GOT3 (cell line): Measurements from ENCODE around the gene PDE1C.

Experiments used
- DNase-seq: peaks from one replicate; lab custom pipeline; 2025; ENCODE audit warnings: mixed read lengths; lab: John Stamatoyannopoulos, UW

PDE1C gene

GRCh38 chr7:32074787-32075585 lies 4.8 kb upstream of the PDE1C start:
- no peak for DNase-seq

- no peak for DNase-seq
Observed at GRCh38 chr7:32073533-32073932, 3.3 kb upstream of the PDE1C start.

- DNase-seq, result no peak
Observed at GRCh38 chr7:32072397-32072796, 2.2 kb upstream of the PDE1C start.

GRCh38 chr7:32071466-32072091 lies 1.4 kb upstream of the PDE1C start:
- no peak for DNase-seq

- DNase-seq, result no peak
Observed at GRCh38 chr7:32070051-32070405, 179 bp downstream of the PDE1C start.

- DNase-seq, result no peak
Observed at GRCh38 chr7:32069116-32069650, 1.0 kb downstream of the PDE1C start.

GRCh38 chr7:32068411-32069101 lies 1.7 kb downstream of the PDE1C start:
- no peak for DNase-seq

- no peak for DNase-seq
Observed at GRCh38 chr7:32066441-32066840, 3.8 kb downstream of the PDE1C start.

- no peak for DNase-seq
Observed at GRCh38 chr7:32063614-32064013, 6.6 kb downstream of the PDE1C start.

- DNase-seq, result no peak
Observed at GRCh38 chr7:32062150-32062549, 8.1 kb downstream of the PDE1C start.

GRCh38 chr7:32061346-32061745 lies 8.9 kb downstream of the PDE1C start:
- no peak for DNase-seq

GRCh38 chr7:32059289-32060011 lies 10.8 kb downstream of the PDE1C start:
- no peak for DNase-seq

- no peak for DNase-seq
Observed at GRCh38 chr7:32058002-32058401, 12.2 kb downstream of the PDE1C start.

GRCh38 chr7:32056767-32057166 lies 13.4 kb downstream of the PDE1C start:
- no peak for DNase-seq

- no peak for DNase-seq
Observed at GRCh38 chr7:32053204-32053603, 17.0 kb downstream of the PDE1C start.

- no peak for DNase-seq
Observed at GRCh38 chr7:32051128-32051527, 19.1 kb downstream of the PDE1C start.

- DNase-seq, result no peak
Observed at GRCh38 chr7:32049599-32049998, 20.6 kb downstream of the PDE1C start.

GRCh38 chr7:32048970-32049491 lies 21.2 kb downstream of the PDE1C start:
- DNase-seq, result no peak

GRCh38 chr7:32047801-32048200 lies 22.4 kb downstream of the PDE1C start:
- DNase-seq, result no peak

GRCh38 chr7:32047075-32047474 lies 23.1 kb downstream of the PDE1C start:
- DNase-seq, result no peak

- no peak for DNase-seq
Observed at GRCh38 chr7:32045228-32045627, 25.0 kb downstream of the PDE1C start.

GRCh38 chr7:32044739-32045138 lies 25.5 kb downstream of the PDE1C start:
- no peak for DNase-seq
